ENCODE data around the gene MND1.

The MND1 gene

GRCh38 chr4:153418558-153418957 lies 74.1 kb downstream of the MND1 start:
- peak overlapping the region; percentile 79 for H3K9ac ChIP-seq (ENCODE audit: low read length)
- no peaks in the 10 kb centered on the region for H3K79me2 ChIP-seq (ENCODE audit: insufficient read depth, low read length)
- H3K9me2 ChIP-seq (ENCODE audit: low read depth, low read length): no peaks in the 10 kb centered on the region
- 0 out of 2 replicates have a peak, but pooled peaks cover 8% of the 10 kb centered on the region for H3F3A ChIP-seq (ENCODE audit: insufficient read depth, low read length)
- H2AFZ ChIP-seq (ENCODE audit: low read length): no peak overlapping the region
- H3K36me3 ChIP-seq (ENCODE audit: insufficient read depth, low read length): peaks cover 30% of the 10 kb centered on the region
- TF ChIP-seq CTCF (IDR thresholded peaks at IDR 0.05; ENCODE audit: low read length) (no peak), EZH2 (IDR thresholded peaks at IDR 0.05; ENCODE audit: borderline replicate concordance, low read length) (no peak)
- H3K4me2 ChIP-seq (ENCODE audit: low read length): peak overlapping the region; percentile 88
- peaks cover 62% of the 10 kb centered on the region for H3K4me1 ChIP-seq (ENCODE audit: insufficient read depth, low read length, severe bottlenecking)
- peak overlapping the region; percentile 98 for H3K27ac ChIP-seq (ENCODE audit: low read depth, low read length, poor library complexity, severe bottlenecking)
- peak overlapping the region; percentile 57 for H3K4me3 ChIP-seq (ENCODE audit: low read depth, low read length, poor library complexity, severe bottlenecking)
- H3K9me3 ChIP-seq (ENCODE audit: low read length): no peaks in the 10 kb centered on the region
- no peaks in the 10 kb centered on the region for H3K27me3 ChIP-seq (ENCODE audit: insufficient read depth, low read length)
- no peaks in the 10 kb centered on the region for H4K20me1 ChIP-seq (ENCODE audit: insufficient read depth, low read length)

GRCh38 chr4:153419029-153419428 lies 74.5 kb downstream of the MND1 start:
- H3K27me3 ChIP-seq (ENCODE audit: insufficient read depth, low read length): no peaks in the 10 kb centered on the region
- H4K20me1 ChIP-seq (ENCODE audit: insufficient read depth, low read length): no peaks in the 10 kb centered on the region
- H3K4me3 ChIP-seq (ENCODE audit: low read depth, low read length, poor library complexity, severe bottlenecking): peak overlapping the region; percentile 57
- H3K4me2 ChIP-seq (ENCODE audit: low read length): peak overlapping the region; percentile 88
- peaks cover 26% of the 10 kb centered on the region for H3K36me3 ChIP-seq (ENCODE audit: insufficient read depth, low read length)
- H3K9me2 ChIP-seq (ENCODE audit: low read depth, low read length): no peaks in the 10 kb centered on the region
- H3F3A ChIP-seq (ENCODE audit: insufficient read depth, low read length): 0 out of 2 replicates have a peak, but pooled peaks cover 8% of the 10 kb centered on the region
- TF ChIP-seq CTCF (IDR thresholded peaks at IDR 0.05; ENCODE audit: low read length) (no peak), EZH2 (IDR thresholded peaks at IDR 0.05; ENCODE audit: borderline replicate concordance, low read length) (no peak)
- peaks cover 62% of the 10 kb centered on the region for H3K4me1 ChIP-seq (ENCODE audit: insufficient read depth, low read length, severe bottlenecking)
- H3K9ac ChIP-seq (ENCODE audit: low read length): peak overlapping the region; percentile 79
- no peak overlapping the region; the same call in 1 of the 2 replicates for H2AFZ ChIP-seq (ENCODE audit: low read length)
- H3K9me3 ChIP-seq (ENCODE audit: low read length): no peaks in the 10 kb centered on the region
- peak overlapping the region; percentile 98 for H3K27ac ChIP-seq (ENCODE audit: low read depth, low read length, poor library complexity, severe bottlenecking)
- no peaks in the 10 kb centered on the region for H3K79me2 ChIP-seq (ENCODE audit: insufficient read depth, low read length)

GRCh38 chr4:153419673-153420278 lies 75.3 kb downstream of the MND1 start:
- H3K4me3 ChIP-seq (ENCODE audit: low read depth, low read length, poor library complexity, severe bottlenecking): peak overlapping the region; percentile 57
- H3K27me3 ChIP-seq (ENCODE audit: insufficient read depth, low read length): no peaks in the 10 kb centered on the region
- H3K9me3 ChIP-seq (ENCODE audit: low read length): no peaks in the 10 kb centered on the region
- H3K9ac ChIP-seq (ENCODE audit: low read length): peak overlapping the region; percentile 79
- H3F3A ChIP-seq (ENCODE audit: insufficient read depth, low read length): 0 out of 2 replicates have a peak, but pooled peaks cover 8% of the 10 kb centered on the region
- H2AFZ ChIP-seq (ENCODE audit: low read length): no peak overlapping the region; the same call in 1 of the 2 replicates
- TF ChIP-seq EZH2 (IDR thresholded peaks at IDR 0.05; ENCODE audit: borderline replicate concordance, low read length) (no peak), CTCF (IDR thresholded peaks at IDR 0.05; ENCODE audit: low read length) (no peak)
- H3K4me1 ChIP-seq (ENCODE audit: insufficient read depth, low read length, severe bottlenecking): peaks cover 62% of the 10 kb centered on the region
- H3K79me2 ChIP-seq (ENCODE audit: insufficient read depth, low read length): no peaks in the 10 kb centered on the region
- no peaks in the 10 kb centered on the region for H4K20me1 ChIP-seq (ENCODE audit: insufficient read depth, low read length)
- peak overlapping the region; percentile 88 for H3K4me2 ChIP-seq (ENCODE audit: low read length)
- no peaks in the 10 kb centered on the region for H3K9me2 ChIP-seq (ENCODE audit: low read depth, low read length)
- H3K27ac ChIP-seq (ENCODE audit: low read depth, low read length, poor library complexity, severe bottlenecking): peak overlapping the region; percentile 98
- peaks cover 23% of the 10 kb centered on the region for H3K36me3 ChIP-seq (ENCODE audit: insufficient read depth, low read length)
